HL-60/S4 treated with phorbol 12-myristate 13-acetate at 8.2 ng/mL for 4 days and 3 days (cell line): ENCODE data around the gene CDS2.

Source experiments
- in situ Hi-C: fragments of 300-500 bp; cut with MboI; formaldehyde crosslinking; loops from 2 replicates; pipeline ENCODE4 v1.15.0; 2022; ENCODE audit warnings: low sequenced_read_pairs

Gene CDS2

GRCh38 chr20:5177071-5177470 is 50.3 kb downstream of the CDS2 start:
- in situ Hi-C loops, result no loop called here

GRCh38 chr20:5178046-5178445 is 51.2 kb downstream of the CDS2 start:
- in situ Hi-C loops, result no loop called here

GRCh38 chr20:5180421-5180820 is 53.6 kb downstream of the CDS2 start:
- in situ Hi-C loops, result loop anchor here (10.0 kb wide), 1 partner anchor 56 kb away; the partner anchor contains the start of gene CDS2

GRCh38 chr20:5180933-5181332 is 54.1 kb downstream of the CDS2 start:
- in situ Hi-C loops, result loop anchor here (10.0 kb wide), 1 partner anchor 56 kb away; the partner anchor contains the start of gene CDS2

GRCh38 chr20:5181492-5181891 is 54.7 kb downstream of the CDS2 start:
- in situ Hi-C loops, result loop anchor here (10.0 kb wide), 1 partner anchor 57 kb away; the partner anchor contains the start of gene CDS2

- in situ Hi-C loops, result loop anchor here (10.0 kb wide), 1 partner anchor 57 kb away; the partner anchor contains the start of gene CDS2
These were observed 55.1 kb downstream of the CDS2 start for GRCh38 chr20:5181958-5182357.

GRCh38 chr20:5182615-5183254 is 55.9 kb downstream of the CDS2 start:
- in situ Hi-C loops, result loop anchor here (10.0 kb wide), 1 partner anchor 58 kb away; the partner anchor contains the start of gene CDS2

GRCh38 chr20:5183731-5184474 is 57.1 kb downstream of the CDS2 start:
- in situ Hi-C loops, result loop anchor here (10.0 kb wide), 1 partner anchor 59 kb away; the partner anchor contains the start of gene CDS2

GRCh38 chr20:5184684-5185083 is 57.9 kb downstream of the CDS2 start:
- in situ Hi-C loops, result loop anchor here (10.0 kb wide), 1 partner anchor 60 kb away; the partner anchor contains the start of gene CDS2

- in situ Hi-C loops, result loop anchor here (10.0 kb wide), 1 partner anchor 62 kb away; the partner anchor contains the start of gene CDS2
These were observed 60.3 kb downstream of the CDS2 start for GRCh38 chr20:5187122-5187521.

- in situ Hi-C loops, result loop anchor here (10.0 kb wide), 1 partner anchor 64 kb away; the partner anchor contains the start of gene CDS2
These were observed 61.9 kb downstream of the CDS2 start for GRCh38 chr20:5188736-5189135.

GRCh38 chr20:5189917-5190316 is 63.1 kb downstream of the CDS2 start:
- in situ Hi-C loops, result loop anchor here (10.0 kb wide), 1 partner anchor 65 kb away; the partner anchor contains the start of gene CDS2

GRCh38 chr20:5190444-5190843 is 63.6 kb downstream of the CDS2 start:
- in situ Hi-C loops, result no loop called here

- in situ Hi-C loops, result no loop called here
These were observed 65.2 kb downstream of the CDS2 start for GRCh38 chr20:5191829-5192569.

GRCh38 chr20:5192570-5193431 is 66.0 kb downstream of the CDS2 start:
- in situ Hi-C loops, result no loop called here

GRCh38 chr20:5195655-5196054 is 68.8 kb downstream of the CDS2 start:
- in situ Hi-C loops, result no loop called here

GRCh38 chr20:5196149-5196548 is 69.3 kb downstream of the CDS2 start:
- in situ Hi-C loops, result no loop called here

GRCh38 chr20:5197270-5197827 is 70.5 kb downstream of the CDS2 start:
- in situ Hi-C loops, result no loop called here

GRCh38 chr20:5197847-5198650 is 71.2 kb downstream of the CDS2 start:
- in situ Hi-C loops, result no loop called here
